GM21529 (cell line): Measurements from ENCODE around the gene PHKB.
"Not testable (repeated sequence)": the region's sequence is repeated elsewhere in the genome, so short reads cannot be mapped to it uniquely, and the experiment has no call there.

ENCODE experiments used
- ATAC-seq: cut with Tn5 transposase; IDR thresholded peaks from one replicate; pipeline ENCODE4 v1.9.1; 2021; ENCODE audit not compliant: unreplicated experiment

PHKB gene

GRCh38 chr16:47468070-47468689 lies 7.0 kb downstream of the PHKB start:
- ATAC-seq, result not testable (repeated sequence)

GRCh38 chr16:47469227-47469626 lies 8.1 kb downstream of the PHKB start:
- no peak for ATAC-seq

- no peak for ATAC-seq
These were observed 9.1 kb downstream of the PHKB start for GRCh38 chr16:47470211-47470610.

- no peak for ATAC-seq
These were observed 9.7 kb downstream of the PHKB start for GRCh38 chr16:47470810-47471209.

- not testable (repeated sequence) for ATAC-seq
These were observed 11.9 kb downstream of the PHKB start for GRCh38 chr16:47473004-47473403.

- no peak for ATAC-seq
These were observed 12.7 kb downstream of the PHKB start for GRCh38 chr16:47473792-47474191.

- ATAC-seq, result no peak
These were observed 14.7 kb downstream of the PHKB start for GRCh38 chr16:47475786-47476185.

GRCh38 chr16:47476654-47477345 lies 15.7 kb downstream of the PHKB start:
- ATAC-seq, result no peak

GRCh38 chr16:47477679-47478078 lies 16.5 kb downstream of the PHKB start:
- no peak for ATAC-seq

- no peak for ATAC-seq
These were observed 19.3 kb downstream of the PHKB start for GRCh38 chr16:47480410-47480809.

- ATAC-seq, result no peak
These were observed 20.7 kb downstream of the PHKB start for GRCh38 chr16:47481698-47482374.

- no peak for ATAC-seq
These were observed 22.5 kb downstream of the PHKB start for GRCh38 chr16:47483616-47484015.

GRCh38 chr16:47486856-47487255 lies 25.7 kb downstream of the PHKB start:
- peak; percentile 58 for ATAC-seq

GRCh38 chr16:47488051-47488450 lies 26.9 kb downstream of the PHKB start:
- no peak for ATAC-seq

- ATAC-seq, result no peak
These were observed 29.3 kb downstream of the PHKB start for GRCh38 chr16:47490471-47490870.

GRCh38 chr16:47492036-47492427 lies 30.9 kb downstream of the PHKB start:
- no peak for ATAC-seq

- peak; percentile 75 for ATAC-seq
These were observed 31.6 kb downstream of the PHKB start for GRCh38 chr16:47492428-47493377.

GRCh38 chr16:47493381-47494337 lies 32.5 kb downstream of the PHKB start:
- ATAC-seq, result peak; percentile 51

- ATAC-seq, result no peak
These were observed 38.1 kb downstream of the PHKB start for GRCh38 chr16:47499080-47499699.
